GM21723 (cell line): ENCODE results near the gene HPCAL1.
A peak's percentile ranks its signal among the peaks of the same experiment; 100 is the strongest.
"Not testable (repeated sequence)": the region's sequence is repeated elsewhere in the genome, so short reads cannot be mapped to it uniquely, and the experiment has no call there.

Source experiments
- ATAC-seq: cut with Tn5 transposase; IDR thresholded peaks from one replicate; pipeline ENCODE4 v1.9.1; 2021; ENCODE audit warnings: mild to moderate bottlenecking, moderate library complexity; ENCODE audit not compliant: unreplicated experiment

The HPCAL1 gene

DNA sequence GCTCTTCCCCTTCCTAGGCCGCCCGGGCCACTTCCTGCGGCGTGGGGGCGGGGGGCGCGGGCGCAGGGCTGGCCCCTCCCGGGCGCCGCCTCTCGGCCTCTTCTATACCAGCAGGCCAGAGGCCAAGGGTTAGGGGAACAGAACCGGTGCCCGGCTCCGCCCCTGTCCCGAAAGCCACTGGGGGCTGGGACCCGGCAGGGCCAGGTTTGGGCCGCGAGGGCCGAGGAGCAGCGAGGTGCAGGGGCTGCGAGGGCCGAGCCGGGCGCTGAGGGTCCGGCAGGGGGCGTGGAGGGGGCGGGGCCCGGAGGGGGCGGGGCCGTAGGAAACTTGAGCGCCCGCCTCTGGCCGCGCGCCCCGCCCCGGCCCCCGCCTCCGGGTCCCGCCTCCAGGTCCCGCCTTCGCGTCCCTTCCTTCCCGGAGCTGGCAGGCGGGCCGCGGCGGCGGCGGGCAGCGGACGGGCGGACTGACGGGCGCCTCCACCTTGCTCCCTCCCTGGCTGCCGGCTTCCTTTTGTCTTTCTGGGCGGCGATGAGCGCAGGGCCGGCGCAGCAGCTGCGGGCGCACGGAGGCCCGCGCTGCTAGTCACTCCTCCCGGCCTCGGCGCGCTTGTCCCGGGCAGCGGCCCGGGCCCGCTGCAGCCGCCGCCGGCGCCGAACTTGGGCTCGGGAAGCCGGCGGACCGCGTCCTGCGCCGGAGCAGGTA is at the start of gene HPCAL1:
TSS of gene HPCAL1 (plus strand) at position 426 of the 702 bp plus-strand sequence. CDS start 116,854 bp downstream, outside the sequence.
- peak; percentile 74 for ATAC-seq

DNA sequence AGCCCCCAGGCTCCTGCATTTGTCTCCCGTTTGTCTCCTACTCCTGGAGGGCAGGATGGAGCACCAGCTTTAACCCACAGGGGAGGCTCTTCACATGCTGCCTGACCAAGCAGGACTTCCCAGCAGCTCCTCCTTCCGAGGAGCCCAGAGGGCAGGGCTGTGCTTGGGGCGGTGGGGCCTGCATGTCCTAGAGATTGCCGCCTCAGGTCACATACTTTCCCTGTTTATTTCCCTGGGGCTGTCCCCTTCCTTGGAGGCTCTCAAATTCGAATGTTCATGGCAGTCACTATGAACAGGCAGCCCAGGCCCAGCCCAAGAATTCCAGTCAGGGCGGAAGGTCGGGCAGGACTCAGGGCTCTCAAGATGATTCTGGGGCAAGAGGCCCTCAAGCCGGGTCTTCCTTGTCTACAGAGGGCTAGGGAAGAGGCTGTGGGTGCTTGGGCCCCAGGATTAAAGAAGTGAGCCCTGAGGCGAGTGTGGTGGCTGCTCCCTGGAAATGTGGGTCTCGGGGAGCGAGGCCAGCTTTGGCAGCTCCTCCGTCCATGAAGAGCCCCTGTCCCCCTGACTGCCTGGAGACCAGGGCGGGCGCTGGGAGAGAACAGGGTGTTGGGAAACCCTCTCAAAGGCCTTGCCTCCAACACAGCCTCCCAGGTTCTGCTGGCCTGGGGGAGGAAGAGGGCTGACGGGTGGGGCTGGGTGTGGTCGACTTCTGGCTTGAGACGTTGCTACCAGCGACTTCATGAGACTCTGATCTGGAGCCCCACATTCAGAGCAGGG is 48.9 kb upstream of the HPCAL1 start:
- ATAC-seq = no peak

DNA sequence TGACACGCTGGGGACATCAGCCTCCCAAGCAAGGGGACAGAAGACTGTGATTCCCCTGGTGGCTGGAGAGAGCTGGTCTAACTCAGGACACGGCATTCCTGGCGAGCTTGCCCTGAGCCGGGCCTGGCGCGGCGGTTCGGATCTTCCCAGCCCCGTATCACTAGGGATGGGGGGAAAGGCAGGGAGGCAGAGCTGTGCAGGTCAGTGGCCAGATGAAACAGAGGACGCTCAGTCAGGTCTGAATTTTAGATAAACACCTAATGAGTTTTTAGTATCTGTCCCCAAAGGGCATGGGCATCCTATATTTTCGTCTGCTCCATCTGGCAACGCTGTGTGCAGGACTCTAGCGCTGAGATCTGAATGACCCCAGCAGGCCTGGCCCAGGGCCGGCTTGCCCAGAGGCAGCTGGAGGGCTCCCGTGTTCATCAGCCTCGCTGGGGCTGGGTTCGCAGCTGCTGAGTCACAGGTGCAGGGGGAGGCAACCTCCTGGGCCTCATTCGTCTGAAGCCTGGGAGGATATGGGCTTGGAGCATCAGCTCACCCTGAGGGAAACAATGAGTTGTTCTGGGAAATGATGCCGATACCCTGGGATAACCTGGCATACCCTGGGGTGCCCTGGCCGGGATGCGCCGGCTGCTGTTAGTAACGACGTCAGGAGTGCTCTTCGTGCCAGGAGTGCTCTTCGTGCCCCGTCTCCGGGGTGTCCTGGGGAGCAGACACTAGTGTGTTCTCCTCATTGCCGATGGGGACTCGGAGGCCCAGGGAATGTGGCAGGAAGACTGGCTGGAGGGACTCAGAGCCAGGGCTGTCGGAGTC is 48.1 kb upstream of the HPCAL1 start:
- no peak for ATAC-seq

DNA sequence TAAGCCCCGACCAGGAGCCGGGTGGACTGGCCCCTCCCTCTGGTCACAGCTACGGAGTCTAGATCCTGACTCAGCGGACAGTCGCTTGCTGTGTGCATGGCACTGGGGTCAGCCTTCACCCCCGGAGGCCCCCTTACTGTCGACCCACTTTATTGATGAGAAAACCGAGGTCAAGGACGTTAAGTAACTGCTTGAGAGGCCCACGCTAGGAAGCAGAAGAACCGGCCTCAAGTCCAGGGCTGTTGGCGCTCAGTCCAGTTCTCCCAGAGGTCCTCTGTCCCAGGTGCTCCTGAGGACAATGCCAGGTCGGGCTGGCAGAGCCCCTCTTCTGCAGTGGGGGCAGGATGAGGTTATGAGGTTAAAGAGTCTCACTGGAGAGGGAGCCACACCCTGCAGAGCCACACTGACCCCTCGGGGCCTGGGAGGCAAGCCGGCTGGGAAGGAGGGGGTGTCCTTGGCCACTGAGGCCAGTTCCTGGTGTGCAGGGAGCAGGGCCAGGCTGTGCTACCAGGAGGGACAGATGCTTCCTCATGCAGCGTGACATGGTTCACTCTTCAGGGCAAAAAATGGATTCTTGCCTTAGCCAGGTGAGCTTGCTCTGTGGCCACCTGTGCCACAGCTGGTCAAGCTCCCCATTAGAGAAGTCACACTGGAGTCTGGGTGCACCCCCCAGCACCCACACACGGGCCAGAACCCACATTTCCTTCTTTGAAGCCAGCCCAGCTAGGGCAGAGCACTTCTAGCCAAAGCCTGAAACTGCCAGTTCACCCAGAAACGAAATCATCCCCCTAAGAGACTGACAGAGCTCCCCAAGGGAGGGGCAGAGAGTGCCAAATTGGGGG is 47.3 kb upstream of the HPCAL1 start:
- no peak for ATAC-seq

DNA sequence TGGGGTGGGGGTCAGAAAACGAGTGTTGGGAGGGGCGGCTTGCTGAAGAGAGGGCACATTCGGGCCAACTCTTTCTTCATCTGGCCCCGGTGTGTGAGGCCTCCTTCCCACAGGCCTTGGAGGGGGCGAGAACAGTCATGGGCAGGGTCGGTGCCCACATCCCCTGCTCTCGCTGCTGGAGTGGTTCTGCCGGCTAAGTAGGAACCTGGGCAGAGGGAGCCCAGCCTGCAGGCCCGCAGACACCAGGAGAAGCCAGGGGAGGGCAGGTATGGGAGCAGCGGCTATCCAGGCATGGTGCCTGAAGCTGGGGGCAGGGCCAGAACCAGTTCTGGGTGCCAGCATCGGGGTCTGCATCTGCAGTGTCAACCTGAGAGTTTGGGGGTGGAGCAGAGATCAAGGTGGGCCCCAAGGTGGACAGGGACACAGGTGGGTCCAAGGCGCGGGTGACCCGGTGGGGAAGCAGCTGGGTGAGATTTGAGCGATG is 46.6 kb upstream of the HPCAL1 start:
- no peak for ATAC-seq

DNA sequence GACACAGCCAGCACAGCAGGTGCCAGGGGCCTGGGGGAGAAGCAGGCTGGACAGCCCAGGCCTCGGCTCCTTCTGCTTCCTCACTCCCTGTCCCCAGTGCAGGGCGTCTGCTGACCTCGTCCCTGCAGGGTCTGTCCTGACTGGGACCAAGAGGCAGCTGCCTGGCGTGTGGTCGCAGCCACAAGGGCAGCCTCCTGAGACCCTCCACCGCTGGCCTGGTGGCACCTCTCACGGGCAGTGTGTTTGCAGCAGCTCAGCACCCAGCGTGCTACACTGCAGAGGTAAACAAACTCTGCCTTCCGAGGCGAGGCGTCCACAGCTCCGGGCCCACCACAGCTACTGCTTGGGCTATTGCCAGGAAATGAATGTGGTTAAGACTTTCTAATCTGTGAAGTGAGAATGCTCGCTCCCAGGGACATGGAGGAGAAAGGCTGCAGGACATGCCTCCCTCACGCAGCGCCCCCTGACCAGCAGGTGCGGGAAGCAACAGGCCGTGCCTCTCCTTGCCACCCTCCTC is 46.1 kb upstream of the HPCAL1 start:
- ATAC-seq = no peak

DNA sequence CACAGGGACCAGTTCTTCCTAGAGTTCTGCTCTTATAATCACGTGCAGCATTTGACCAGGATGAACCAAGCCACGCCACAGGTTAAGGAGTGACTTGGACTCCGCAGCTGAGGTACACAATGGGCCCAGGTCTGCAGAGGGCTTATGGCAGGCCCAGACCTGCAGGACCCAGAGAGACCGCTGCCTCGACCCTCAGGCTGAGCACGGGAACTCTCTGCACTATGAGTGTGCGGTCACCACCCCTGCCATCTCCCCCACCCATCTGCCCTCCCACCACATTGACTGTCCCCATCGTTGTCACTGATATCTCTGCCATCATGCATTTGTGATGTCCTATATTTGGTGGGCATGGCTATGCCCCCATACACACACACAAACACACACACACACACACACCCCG is 45.7 kb upstream of the HPCAL1 start:
- no peak for ATAC-seq

DNA sequence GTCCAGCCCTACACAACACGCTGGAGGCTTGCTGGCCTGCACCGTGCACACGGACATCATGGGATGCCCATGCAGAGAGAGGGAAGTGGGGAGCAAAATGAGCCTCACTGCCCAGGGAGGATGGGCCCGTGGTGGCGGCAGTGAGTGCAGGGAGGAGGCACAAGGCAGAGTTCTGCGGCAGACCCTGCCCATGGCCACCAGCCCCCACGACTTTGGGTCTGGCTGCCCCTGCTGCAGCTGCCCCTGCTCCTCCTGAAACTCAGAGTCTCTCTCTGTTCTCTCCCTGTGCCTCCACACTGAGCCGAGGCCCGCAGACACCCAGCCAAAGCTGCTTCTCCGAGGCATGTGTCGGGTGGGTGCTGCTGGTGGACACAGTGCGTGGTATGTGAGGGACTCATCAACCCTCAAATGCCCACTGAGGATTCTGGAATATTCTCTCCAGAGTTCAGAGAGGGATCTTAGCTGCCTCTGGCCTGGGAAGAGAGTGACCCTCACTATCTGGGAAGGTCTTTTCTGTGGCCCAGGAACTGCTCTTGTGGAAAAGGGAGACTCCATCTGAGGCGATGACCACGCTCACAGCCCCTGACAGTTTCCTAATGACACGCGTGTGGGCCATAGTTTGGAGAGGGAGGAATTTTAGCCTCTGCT is 45.1 kb upstream of the HPCAL1 start:
- no peak for ATAC-seq

DNA sequence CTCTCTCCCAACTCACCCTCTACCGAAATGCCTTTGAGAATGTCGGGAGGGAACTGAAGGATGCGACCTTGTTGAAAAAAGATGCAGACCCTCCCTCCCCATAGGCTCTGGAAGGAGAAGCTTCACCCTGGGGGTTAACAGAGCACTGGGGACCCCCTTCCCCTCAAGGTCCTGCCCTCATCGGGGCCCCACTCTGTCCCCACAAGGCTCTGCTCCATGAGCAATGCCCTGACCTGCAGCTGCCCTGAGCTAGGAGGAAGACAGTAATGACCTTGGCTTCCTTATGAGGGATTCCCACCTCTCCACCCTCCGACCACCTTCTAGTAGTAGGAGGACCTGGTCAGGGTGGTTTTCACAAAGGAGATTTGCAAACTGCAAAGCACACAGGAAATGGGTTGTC is 44.4 kb upstream of the HPCAL1 start:
- no peak for ATAC-seq

DNA sequence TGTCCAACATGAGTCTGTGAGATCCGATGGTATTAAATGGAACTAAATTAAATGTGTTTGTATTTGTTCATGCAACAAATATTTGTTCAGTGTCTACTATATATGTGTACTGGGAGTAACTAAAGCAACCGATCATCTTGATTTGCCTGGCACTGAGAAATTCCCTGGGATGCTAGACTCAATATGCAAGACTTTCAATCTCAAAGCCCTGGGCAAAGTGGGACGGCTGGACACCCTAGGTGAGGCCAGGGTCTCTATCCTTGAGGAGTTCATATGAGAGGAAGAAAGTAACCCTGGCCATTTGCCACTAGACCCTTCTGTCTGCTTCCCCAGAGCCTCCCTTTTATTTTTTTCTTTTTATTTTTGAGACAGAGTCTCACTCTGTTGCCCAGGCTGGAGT is 44.0 kb upstream of the HPCAL1 start:
- no peak for ATAC-seq

DNA sequence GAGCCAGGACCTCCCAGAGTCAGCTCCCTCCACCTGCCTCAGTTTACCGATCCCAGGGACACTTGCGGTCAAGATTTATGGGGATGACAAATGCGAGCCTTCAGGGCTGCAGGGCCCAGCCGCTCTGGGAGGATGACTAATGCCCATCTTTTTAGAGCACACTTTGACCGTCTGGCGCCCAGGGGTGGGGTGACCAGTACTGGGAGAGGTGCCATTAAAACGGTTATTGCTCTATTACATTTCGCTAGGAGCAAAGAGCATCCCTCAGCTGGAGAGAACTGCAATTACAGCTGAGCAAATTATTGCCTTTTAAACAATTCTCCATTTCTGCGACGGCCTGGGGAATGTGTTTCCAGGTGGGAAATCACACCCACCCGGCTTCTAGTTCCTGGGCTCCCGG is 42.6 kb upstream of the HPCAL1 start:
- no peak for ATAC-seq

DNA sequence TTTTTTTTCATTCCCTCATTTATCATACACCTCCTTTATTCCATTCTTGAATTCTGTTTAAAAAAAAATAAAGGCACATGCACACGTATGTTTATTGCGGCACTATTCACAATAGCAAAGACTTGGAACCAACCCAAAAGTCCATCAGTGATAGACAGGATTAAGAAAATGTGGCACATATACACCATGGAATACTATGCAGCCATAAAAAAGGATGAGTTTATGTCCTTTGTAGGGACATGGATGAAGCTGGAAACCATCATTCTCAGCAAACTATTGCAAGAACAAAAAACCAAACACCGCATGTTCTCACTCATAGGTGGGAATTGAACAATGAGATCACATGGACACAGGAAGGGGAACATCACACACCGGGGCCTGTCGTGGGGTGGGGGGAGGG is 39.2 kb upstream of the HPCAL1 start:
- not testable (repeated sequence) for ATAC-seq

DNA sequence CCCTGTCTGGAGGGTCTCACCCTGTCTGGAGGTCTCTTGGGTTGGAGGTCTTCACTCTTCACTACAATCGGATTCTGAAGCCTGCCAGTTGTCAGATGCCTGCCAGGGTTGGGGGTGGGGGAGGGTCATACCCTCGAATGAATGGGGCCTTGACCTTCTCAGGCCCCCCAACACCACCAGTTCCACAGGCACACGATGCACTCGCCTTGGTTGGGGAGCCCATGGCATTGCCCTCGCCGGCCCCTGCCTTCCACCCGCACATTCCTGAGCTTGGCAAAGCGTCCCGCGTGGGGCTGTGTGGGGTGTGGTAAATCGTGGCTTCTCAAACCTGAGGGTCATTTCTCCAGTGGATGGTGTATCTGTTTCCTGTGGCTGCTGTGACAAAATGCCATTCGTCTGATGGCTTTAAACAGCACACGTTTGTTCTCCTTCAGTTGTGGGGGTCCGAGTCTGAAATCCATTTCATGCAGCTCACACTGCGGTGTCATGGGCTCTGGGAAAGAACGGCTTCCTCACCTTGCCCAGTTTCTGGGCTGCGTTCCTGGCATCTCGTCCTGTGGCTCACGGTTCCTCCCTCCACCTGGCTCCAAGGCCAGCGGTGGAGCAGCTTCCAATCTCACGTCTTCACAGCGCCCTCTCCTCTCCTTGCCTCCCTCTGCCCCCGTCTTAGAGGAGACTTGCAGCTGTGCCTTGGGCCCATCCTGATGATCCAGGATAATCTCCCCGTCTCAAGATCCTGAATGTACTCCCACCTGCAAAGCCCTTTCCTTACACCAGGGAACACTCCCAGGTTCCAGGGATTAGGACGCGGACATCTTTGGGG is 38.0 kb upstream of the HPCAL1 start:
- ATAC-seq = no peak

DNA sequence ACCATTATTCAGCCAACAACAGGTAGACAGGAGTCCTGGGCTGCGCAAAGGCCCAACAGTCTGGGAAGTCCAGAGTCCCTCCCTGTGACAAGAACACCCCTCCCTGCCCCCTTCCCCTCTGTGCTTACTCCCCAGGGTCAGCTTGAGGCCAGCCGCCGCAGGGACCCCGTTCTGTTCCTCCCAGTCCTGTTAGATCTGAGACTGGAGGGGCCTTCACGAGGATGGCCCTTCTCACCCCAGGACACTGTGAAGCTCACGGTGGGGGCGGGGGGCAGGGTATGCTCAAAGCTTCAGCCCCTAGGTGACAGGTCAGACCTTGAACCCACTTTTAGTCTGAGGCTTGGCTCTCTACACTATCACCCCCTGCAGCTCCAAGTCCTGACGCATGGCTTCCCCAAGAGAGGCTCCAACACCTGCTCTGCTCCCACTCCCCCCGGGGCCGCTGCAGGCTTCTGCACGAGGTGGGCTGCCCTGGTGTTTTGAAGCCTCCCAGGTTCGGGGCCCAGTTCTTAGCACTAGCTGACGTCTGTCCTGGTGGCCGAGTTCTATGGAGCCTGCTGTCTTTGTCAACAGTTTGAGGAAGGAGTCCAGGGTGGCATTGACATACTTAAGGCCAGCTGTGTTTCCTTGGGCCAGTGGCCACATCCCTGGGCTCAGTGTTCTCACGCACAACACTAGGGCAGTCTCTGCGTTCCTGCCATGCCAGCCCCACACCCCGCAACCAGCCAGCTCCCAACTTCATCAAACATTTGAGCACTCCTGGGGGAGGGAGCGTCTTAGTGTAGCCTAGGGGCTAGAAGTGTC is 37.2 kb upstream of the HPCAL1 start:
- no peak for ATAC-seq

DNA sequence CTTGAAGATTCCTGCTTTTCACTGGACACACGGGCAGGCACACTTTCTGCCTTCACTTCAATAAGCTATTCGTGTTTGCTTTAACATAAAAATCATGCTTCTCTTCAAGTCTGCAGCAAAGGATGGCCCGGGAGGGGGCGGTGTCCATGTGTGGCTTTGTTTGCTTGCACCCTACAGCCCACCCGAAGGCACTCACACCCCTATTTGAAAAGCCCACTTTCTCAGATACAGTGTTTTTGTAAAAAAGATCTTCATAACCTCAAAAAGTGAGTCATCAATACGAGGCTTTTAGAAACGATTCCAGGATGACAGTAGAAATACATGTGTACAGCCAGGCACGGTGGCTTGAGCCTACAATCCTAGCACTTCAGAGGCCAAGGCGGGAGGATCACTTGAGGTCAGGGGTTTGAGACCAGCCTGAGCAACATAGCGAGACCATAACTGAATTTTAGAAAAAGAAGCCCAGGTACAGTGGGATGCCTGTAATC is 36.5 kb upstream of the HPCAL1 start:
- no peak for ATAC-seq

DNA sequence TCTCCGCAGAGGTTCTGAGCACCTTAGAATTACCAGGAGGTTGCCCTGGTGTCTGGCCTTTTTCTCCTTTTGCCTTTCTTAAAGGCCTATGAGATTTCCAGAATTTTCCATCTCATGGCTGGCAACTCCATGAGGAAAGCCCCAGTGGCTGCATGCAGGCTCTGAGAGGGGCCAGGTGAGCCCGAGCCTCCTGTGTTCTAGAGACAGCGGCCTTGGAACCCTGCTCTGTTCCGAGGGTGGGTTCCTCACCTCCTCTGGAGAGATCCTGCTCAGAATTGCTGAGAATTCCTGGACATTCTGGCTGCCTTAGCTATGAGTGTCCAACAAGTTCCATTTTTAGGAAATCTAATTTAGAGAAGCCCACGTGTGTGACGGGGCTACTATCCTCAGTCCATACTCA is 35.7 kb upstream of the HPCAL1 start:
- ATAC-seq = no peak

DNA sequence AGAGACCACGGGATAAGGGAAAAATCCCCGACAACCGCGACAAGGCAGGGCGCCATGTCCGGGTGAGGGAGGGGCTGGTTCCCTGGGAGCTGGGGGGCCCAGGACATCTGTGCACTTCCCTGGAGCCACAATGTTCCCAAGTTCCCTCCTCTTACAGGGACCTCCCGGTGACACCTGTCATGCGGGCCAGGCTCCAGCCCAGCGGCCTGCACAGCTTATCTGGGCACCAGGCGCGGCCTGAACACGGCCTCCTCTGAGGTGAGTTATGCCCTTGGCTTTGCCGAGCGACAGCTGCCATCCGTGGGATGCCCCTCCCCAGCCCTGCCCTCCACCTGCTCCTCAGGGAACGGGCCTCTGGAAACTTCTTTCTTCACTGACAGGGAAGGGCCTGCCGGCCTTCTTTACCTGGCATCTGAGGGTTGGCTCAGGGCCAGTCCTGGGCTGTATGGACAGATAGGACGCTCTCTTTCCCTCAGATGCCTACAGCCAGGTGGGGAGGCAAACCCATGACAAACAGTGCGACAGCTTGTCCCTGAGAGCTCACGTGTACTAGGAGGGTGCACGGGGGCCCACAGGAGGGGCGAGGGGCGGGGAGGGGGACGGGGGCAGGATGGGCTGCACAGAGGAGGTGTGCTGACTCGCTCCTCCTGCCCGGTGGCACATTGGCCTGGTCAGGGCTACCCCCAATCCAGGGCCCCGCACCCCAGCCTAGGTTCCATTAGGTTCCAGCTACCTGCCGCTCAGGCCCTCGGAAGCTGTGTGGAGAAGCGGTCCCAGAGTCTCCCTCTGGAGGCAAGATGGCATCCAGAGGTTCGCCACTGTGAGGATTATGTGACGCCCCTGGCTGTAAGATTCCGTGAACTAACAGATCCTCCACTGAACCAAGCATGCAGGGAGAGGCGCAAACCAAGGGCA is 34.9 kb upstream of the HPCAL1 start:
- ATAC-seq = no peak
